Transverse colon (tissue), 4 donors: ENCODE measurements around the gene FKBP6. TPM values are rescaled to one million over a fixed set of nuclear protein-coding genes. Genes with fewer than 3 reads are reported as not detected.
"Not testable (repeated sequence)": the region's sequence is repeated elsewhere in the genome, so short reads cannot be mapped to it uniquely, and the experiment has no call there.

Experiments used
- DNase-seq: peaks from one replicate; pipeline ENCODE4 v3.0.0-alpha.2; 2019
- H3K27ac ChIP-seq, 4 donors: fragments of 200-600 bp; sonication (generic); 2 replicates each; pipeline ENCODE4 v1.5.1; 2016 to 2018; ENCODE audit warnings: inconsistent platforms in 4 of 4
- H3K27me3 ChIP-seq: fragments of 200-600 bp; sonication (generic); 2 replicates; pipeline ENCODE4 v1.5.1; 2017; ENCODE audit warnings: inconsistent platforms
- H3K36me3 ChIP-seq, 4 donors: fragments of 200-600 bp; sonication (generic); 2 replicates each; pipeline ENCODE4 v1.5.1; 2017 to 2019; ENCODE audit warnings: inconsistent platforms in 4 of 4
- H3K4me1 ChIP-seq, 4 donors: fragments of 200-600 bp; sonication (generic); 2 replicates each; pipeline ENCODE4 v1.5.1; 2017 to 2020; ENCODE audit warnings: inconsistent platforms in 4 of 4
- H3K4me3 ChIP-seq, 4 donors: fragments of 200-600 bp; sonication (generic); 1 replicate in 1 of 4; 2 replicates in 3 of 4; pipeline versions ENCODE4 v1.5.1 to v1.6.1; 2017 to 2019; ENCODE audit warnings: inconsistent platforms in 4 of 4
- H3K9me3 ChIP-seq, 2 donors: fragments of 200-600 bp; sonication (generic); 2 replicates each; pipeline ENCODE4 v1.5.1; 2017 to 2019; ENCODE audit warnings: inconsistent platforms in 2 of 2
- EP300 ChIP-seq: sonication (generic); formaldehyde crosslinking; IDR thresholded peaks from one replicate; pipeline ENCODE4 v1.6.1; 2017; ENCODE audit warnings: antibody characterized with exemption, low read depth
- POLR2A ChIP-seq: fragments of 450-650 bp; IDR thresholded peaks from one replicate; pipeline ENCODE4 v1.6.1; 2016; ENCODE audit warnings: antibody characterized with exemption, mild to moderate bottlenecking, moderate library complexity
- POLR2AphosphoS5 ChIP-seq, 3 donors: sonication (generic); formaldehyde crosslinking; IDR thresholded peaks; one replicate each; pipeline ENCODE4 v1.6.1; 2016; ENCODE audit warnings: antibody characterized with exemption in 3 of 3
- WGBS, 2 donors: methylation state at CpG; one replicate each; pipeline ENCODE4 v1.1.5; 2018; ENCODE audit warnings: low coverage in 1 of 2; 5-methylcytosine and 5-hydroxymethylcytosine counted together
- in situ Hi-C, 4 donors: fragments of 200-750 bp; cut with MboI; loops; one replicate each; pipeline versions ENCODE4 v1.15.0 to v1.15.1; 2017; ENCODE audit warnings: low sequenced_read_pairs in 3 of 4, low pct_ligation_motif_present in 1 of 4, low pct_unique_long_range_greater_than_20kb in 1 of 4
- intact Hi-C: fragments of 100-400 bp; cut with DNase I; formaldehyde crosslinking; loops from one replicate; pipeline ENCODE4 v1.15.1; 2023; ENCODE audit warnings: low total_unique reads
- total RNA-seq, 4 donors: library from RNA; depleted of rRNA; stranded (reverse); fragments of >200 nt; gene quantifications; one replicate each; pipeline ENCODE4 v1.1.0, GENCODE V29; 2016
- TF ChIP-seq, protein P1 (sequence below), 5 experiments: fragments of 200-600 bp in 3 of 5; fragments of 450-650 bp in 2 of 5; sonication (generic) in 3 of 5; IDR thresholded peaks; 1 replicate in 2 of 5; 2 replicates in 3 of 5; pipeline ENCODE4 v1.5.1; 2016 to 2017; ENCODE audit warnings: antibody characterized with exemption in 5 of 5, inconsistent platforms in 3 of 5, mild to moderate bottlenecking in 2 of 5, moderate library complexity in 1 of 5

FKBP6 gene
- total RNA-seq, 4 donors from 2014 or later: not detected

DNA sequence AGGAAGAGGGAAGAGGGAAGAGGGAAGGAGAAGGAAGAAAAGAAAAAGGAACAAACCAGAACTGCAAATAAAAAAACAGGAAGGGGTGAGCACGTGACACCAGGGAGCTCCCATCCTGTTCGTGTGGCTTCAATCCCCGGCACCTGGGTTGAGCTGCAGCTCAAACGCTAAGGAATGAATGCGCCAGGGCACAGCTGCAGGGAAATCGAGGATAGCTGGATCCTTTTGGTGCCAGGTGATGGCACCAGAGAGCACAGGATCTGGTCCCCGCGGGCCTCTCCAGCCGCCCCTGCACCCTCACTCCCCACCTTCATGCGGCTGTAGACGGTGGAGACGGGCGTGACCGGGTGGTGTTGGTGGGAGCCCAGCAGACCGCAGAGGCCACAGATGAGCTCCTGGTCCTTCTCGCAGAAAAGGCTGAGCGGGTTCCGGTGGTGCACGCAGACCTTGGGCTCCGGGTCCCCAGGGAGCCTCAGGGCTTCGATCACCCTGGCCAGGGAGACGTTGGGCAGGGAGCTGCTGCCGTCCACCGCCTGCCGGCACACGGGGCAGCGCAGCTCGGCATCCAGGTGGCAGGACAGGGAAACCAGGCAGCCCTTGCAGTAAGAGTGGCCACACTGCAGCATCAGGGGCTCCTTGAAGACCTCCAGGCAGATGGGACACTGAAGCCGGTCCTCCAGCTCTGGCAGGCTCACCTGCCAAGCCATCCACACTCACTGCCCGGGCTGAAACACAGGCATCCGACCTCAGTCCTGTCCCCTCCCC lies 3.7 kb upstream of the FKBP6 start:
- in situ Hi-C loops, H3K27ac ChIP-seq, intact Hi-C loops, H3K36me3 ChIP-seq, H3K9me3 ChIP-seq, H3K27me3 ChIP-seq, H3K4me1 ChIP-seq: not testable (repeated sequence)
- H3K4me3 ChIP-seq: peak overlapping the region in 1 of 4 donors; percentile 33
- TF ChIP-seq, protein P1, sequence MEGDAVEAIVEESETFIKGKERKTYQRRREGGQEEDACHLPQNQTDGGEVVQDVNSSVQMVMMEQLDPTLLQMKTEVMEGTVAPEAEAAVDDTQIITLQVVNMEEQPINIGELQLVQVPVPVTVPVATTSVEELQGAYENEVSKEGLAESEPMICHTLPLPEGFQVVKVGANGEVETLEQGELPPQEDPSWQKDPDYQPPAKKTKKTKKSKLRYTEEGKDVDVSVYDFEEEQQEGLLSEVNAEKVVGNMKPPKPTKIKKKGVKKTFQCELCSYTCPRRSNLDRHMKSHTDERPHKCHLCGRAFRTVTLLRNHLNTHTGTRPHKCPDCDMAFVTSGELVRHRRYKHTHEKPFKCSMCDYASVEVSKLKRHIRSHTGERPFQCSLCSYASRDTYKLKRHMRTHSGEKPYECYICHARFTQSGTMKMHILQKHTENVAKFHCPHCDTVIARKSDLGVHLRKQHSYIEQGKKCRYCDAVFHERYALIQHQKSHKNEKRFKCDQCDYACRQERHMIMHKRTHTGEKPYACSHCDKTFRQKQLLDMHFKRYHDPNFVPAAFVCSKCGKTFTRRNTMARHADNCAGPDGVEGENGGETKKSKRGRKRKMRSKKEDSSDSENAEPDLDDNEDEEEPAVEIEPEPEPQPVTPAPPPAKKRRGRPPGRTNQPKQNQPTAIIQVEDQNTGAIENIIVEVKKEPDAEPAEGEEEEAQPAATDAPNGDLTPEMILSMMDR (IDR thresholded peaks at IDR 0.05): peak; percentile 37 to 47 (median 45)
- DNase-seq: peak; percentile 46
- WGBS, 2 donors: 0 to 31% methylated on average over 3 to 26 of the region's 31 CpGs

DNA sequence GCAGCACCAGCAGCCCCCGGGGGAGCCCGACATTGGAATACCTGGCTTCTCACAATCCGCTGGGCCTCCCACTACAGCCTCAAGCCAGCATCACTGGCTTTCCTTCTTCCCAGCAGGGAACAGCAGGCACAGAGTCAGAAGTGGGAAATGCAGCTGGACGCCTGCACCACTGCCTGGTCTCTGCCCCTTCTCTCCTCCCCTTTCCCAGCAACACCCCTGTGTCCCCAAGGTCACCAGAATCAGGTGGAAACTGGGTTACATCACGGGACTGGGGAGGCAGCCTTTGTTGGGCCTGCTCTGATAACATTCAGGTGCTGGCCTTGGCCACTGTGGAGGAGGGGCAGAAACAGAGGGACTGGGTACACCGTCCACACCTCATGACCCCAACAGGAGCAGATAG lies 2.5 kb upstream of the FKBP6 start:
- H3K4me1 ChIP-seq, intact Hi-C loops, DNase-seq, H3K36me3 ChIP-seq, H3K9me3 ChIP-seq, H3K27me3 ChIP-seq, in situ Hi-C loops, H3K27ac ChIP-seq, H3K4me3 ChIP-seq: not testable (repeated sequence)
- 90% methylated on average over 6 of the region's 6 CpGs; no CpG with 5 or more reads in 1 of the 2 donors for WGBS, 2 donors

DNA sequence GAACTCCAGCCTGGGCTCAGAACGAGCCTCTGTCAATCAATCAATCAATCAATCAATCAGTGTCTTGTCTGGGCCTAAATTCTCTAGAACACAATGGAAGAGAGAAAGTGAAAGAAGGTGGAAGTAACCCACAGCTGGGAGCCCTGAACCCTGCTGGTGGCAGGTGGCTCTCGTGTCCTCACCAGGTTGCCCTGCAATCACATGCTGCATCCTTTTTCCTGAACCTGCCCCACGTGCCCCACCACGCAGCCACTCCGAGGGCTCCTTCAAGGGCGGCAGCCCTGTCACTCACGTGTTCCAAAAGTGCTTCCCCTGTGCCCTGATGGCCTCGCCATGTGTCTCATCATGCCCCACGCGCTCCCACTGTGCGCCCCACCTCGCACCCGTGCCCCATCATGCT lies 512 bp upstream of the FKBP6 start:
- DNase-seq, H3K4me1 ChIP-seq, H3K9me3 ChIP-seq, in situ Hi-C loops, H3K36me3 ChIP-seq, intact Hi-C loops, H3K27ac ChIP-seq, H3K4me3 ChIP-seq, H3K27me3 ChIP-seq: not testable (repeated sequence)
- 95% methylated on average over 7 of the region's 13 CpGs; no CpG with 5 or more reads in 1 of the 2 donors for WGBS, 2 donors

DNA sequence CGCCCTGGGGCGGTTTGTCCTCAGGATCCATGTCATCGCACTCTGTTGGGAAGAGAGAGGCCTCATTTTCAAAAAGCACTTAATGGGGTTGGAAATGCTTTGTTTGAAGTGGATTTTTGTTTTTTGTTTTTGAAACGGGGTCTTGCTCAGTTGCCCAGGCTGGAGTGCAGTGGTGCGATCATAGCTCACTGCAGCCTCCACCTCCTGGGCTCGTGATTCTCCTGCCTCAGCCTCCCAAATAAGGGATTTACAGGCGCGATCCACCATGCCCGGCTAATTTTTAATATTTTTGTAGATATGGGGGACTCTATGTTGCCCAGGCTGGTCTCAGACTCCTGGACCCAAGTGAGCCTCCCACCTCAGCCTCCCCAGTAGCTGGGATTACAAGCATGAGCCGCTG lies 735 bp downstream of the FKBP6 start:
- no peaks in the 10 kb centered on the region for H3K36me3 ChIP-seq
- in situ Hi-C loops: no loop called here
- no peak overlapping the region for H3K4me3 ChIP-seq
- intact Hi-C loops: no loop called here
- H3K9me3 ChIP-seq: no peaks in the 10 kb centered on the region
- no peaks in the 10 kb centered on the region for H3K27me3 ChIP-seq
- 89% methylated on average over 10 of the region's 10 CpGs; no CpG with 5 or more reads in 1 of the 2 donors for WGBS, 2 donors
- peaks cover 0 to 5% (median 1%) of the 10 kb centered on the region in 4 donors for H3K4me1 ChIP-seq
- H3K27ac ChIP-seq: no peak overlapping the region
- TF ChIP-seq POLR2AphosphoS5 (IDR thresholded peaks at IDR 0.05) (no peak), POLR2A (no peak), EP300 (no peak)
- TF ChIP-seq, protein P1 (IDR thresholded peaks at IDR 0.05): no peak
- no peak for DNase-seq

DNA sequence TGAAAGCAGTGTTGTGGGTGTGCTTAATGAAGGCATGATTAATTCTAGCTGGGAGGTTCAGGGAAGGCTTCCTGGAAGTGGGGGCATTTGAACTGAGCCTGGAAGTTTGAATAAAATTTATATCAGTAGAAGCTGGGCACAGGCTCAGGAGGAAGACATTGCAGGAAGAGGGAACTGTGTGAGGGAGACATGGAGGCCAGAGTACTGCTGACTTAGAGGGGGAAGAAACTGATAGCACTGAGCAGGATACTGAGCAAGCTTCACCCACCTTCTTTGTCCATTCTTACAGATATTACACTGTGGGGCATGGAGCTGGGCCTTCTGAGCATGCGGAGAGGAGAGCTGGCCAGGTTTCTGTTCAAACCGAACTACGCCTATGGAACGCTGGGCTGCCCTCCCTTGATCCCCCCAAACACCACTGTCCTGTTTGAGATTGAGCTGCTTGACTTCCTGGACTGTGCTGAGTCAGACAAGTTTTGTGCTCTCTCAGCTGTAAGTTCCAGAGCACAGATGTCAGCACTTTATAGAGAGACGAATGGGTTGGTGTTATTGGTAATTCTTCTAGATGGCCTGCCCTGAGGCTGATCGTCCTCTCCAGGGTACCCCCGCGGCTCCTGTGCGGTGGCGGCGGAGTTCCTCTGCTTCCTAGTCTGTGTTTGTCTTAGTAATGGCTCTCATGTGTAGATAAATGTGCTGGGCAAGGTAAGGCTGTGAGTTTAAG lies 2.1 kb downstream of the FKBP6 start:
- Histone ChIP-seq H3K4me3 (no peak overlapping the region), H3K27me3 (no peaks in the 10 kb centered on the region), H3K36me3 (no peaks in the 10 kb centered on the region), H3K9me3 (no peaks in the 10 kb centered on the region), H3K4me1 (no peaks in the 10 kb centered on the region), H3K27ac (no peak overlapping the region)
- in situ Hi-C loops (loop anchor here in 2 of 4 donors (10.0 kb wide), 1 partner anchor 115 kb away; no protein-coding TSS in a partner anchor), intact Hi-C loops (no loop called here)
- WGBS, 2 donors: 58% methylated on average over 11 of the region's 11 CpGs; no CpG with 5 or more reads in 1 of the 2 donors
- TF ChIP-seq EP300: no peak
- TF ChIP-seq, protein P1 (IDR thresholded peaks at IDR 0.05): no peak
- no peak for TF ChIP-seq POLR2A
- TF ChIP-seq POLR2AphosphoS5 (IDR thresholded peaks at IDR 0.05): no peak
- DNase-seq: no peak
